D721Med (cell line): ENCODE measurements around the gene ARHGDIB.

Source experiments
- DNase-seq: peaks from one replicate; pipeline ENCODE4 v3.0.0; 2011; ENCODE audit warnings: low spot score; ENCODE audit not compliant: insufficient read length
- FAIRE-seq: peaks from 2 replicates; lab custom pipeline; 2011; peaks lifted over from hg19 to GRCh38; lab: Jason Lieb, UNC
- TF ChIP-seq, protein P1 (sequence below): IDR thresholded peaks from 2 replicates; pipeline ENCODE4 v1.5.1; 2012; ENCODE audit warnings: mild to moderate bottlenecking, control low read depth; ENCODE audit not compliant: insufficient read depth; ENCODE audit errors: missing control alignments

The ARHGDIB gene

DNA sequence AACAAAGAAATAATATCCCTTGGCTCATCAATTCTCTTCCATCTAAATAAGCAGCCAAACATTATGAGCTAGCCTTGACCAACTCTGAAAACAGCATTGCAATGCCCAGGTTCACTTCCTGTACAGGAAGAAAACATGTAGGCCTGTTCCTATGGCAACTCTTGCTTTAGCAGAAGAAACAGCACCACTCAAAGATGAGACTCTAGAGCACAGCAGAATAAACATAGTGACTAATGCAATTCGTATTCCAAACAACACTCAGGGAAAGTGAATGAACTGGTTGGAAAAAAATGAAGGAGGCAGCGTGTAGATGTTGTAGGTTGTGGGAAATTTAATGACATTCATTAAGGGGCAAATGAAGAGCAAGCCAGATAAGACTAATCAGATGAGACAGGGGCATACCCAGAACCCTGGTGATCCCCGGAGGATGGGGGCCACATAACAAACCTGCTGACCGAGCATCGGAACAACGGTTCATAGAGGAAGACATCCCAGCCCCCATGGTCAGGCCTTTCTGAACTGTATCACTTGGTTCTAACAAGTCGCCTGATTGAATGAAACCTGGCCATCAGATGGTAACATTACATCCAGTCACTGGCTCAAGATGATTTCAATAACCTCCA is 9.0 kb downstream of the ARHGDIB start:
- DNase-seq, result no peak
- TF ChIP-seq, protein P1, sequence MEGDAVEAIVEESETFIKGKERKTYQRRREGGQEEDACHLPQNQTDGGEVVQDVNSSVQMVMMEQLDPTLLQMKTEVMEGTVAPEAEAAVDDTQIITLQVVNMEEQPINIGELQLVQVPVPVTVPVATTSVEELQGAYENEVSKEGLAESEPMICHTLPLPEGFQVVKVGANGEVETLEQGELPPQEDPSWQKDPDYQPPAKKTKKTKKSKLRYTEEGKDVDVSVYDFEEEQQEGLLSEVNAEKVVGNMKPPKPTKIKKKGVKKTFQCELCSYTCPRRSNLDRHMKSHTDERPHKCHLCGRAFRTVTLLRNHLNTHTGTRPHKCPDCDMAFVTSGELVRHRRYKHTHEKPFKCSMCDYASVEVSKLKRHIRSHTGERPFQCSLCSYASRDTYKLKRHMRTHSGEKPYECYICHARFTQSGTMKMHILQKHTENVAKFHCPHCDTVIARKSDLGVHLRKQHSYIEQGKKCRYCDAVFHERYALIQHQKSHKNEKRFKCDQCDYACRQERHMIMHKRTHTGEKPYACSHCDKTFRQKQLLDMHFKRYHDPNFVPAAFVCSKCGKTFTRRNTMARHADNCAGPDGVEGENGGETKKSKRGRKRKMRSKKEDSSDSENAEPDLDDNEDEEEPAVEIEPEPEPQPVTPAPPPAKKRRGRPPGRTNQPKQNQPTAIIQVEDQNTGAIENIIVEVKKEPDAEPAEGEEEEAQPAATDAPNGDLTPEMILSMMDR, result no peak
- FAIRE-seq, result no peak

DNA sequence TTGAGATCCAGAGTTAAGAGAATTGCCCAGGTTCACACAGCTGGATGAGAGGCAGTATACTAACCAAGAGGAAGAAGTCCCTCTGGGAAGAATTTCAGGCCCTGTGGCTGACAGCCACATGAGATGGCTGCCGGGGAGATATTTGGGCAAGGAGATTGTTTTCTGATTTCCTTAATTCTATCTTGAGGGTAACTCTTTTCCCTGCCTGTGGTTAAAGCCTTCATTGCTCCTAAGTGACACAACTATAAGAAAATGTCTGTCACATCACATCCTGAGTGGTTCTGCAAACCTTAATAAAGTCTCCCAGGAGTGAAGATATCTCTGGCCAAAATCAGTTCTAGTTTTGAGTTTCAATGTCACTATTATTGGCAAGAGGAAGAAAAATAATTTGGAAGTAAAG is 9.6 kb downstream of the ARHGDIB start:
- no peak for FAIRE-seq
- DNase-seq, result no peak
- TF ChIP-seq, protein P1, result no peak

DNA sequence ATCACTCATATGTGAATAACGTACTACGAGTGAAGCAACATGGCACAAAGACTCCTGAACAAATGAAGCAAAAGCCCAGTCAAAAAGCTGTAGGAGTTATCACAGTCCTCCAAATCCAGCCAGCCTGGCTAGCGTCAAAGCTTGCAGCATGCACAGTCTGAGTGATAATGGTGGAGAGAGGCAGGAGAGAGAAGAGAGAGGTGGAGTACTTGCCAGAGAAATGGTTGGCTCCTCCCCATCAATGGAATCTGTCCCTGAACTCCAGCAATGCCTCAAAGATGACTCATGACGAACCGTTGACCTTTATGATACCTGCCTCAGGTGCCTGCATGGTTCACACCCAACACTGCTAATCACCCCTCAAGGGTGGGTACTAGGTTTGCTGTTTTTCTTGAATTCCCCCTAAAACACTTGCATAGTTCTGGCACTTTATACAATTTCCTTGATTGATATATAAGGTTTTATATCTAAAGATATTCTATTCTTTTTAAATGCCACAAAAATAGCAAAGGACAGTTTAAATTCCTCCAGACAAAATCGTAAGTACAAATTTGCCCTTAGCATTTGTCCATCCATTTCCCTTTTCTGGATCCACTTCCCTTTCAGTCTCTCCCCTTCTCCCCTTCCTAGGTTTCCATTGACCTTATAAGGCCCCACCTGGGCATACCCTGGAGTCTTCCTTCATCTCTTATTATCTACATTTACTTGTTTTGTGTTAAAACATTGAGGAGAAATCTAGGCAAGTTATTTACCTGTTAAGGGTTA is 10.2 kb downstream of the ARHGDIB start:
- TF ChIP-seq, protein P1, result no peak
- no peak for FAIRE-seq
- no peak for DNase-seq

DNA sequence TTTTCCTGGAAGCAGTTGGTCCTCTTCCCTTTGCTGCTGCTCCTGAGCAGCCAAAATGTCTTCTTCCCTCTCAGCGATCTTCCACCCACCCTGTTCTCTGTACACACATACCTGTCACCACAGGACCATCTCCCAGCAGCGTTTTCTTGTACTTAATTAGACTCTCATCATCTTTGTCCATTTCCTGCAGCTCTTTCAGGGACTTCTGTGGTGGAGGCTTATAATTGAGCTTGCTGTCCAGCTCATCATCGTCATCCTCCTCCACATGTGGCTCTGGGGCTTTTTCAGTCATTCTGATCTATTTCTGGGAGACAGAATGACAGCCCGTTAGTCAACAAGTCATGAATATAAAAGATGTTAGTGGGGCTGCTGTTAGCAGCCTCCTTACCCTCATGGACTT is 11.0 kb downstream of the ARHGDIB start:
- TF ChIP-seq, protein P1, result no peak
- DNase-seq, result no peak
- FAIRE-seq, result no peak

DNA sequence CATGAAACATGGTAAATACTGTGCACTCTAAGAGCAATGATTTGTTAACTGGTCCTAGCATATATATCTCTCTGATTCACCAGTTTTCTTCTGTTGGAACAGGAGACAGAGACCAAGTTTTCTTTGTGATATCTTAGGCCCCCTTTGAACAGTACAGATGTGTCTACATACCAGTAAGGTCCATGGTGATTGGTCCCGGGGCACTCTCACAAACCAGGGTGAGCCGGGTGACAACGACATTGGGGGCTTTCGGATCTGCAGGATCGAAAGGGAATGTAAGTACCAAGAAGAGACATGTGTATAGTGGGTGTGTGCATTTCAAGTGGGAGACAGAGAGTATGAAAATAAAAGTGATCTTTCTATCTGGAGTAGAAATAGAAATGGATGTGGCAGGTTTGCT is 11.8 kb downstream of the ARHGDIB start:
- no peak for FAIRE-seq
- TF ChIP-seq, protein P1, result no peak

DNA sequence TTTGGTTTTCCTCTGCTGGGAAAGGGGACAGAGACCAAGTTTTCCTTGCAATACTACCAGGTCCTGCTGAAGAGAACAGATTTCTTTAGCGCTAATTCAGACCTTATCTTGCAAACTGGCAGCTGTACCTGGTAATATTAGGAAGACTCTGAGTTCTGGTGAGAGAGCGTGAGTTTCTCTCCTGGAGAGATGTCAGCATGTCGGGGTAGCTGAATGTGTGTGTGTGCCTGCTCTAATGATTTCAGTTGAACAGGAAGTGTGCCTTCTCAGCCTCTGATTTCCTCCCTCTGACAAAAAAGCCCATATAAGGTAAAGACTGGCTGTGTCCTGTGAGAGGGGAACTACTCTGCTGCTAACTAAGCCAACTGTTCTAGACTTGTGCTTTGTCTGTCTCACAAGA is 12.7 kb downstream of the ARHGDIB start:
- FAIRE-seq (no peak), DNase-seq (no peak)
- TF ChIP-seq, protein P1, result no peak

More for the DNA sequence above, 11.8 kb downstream of the ARHGDIB start:
- DNase-seq, result no peak

DNA sequence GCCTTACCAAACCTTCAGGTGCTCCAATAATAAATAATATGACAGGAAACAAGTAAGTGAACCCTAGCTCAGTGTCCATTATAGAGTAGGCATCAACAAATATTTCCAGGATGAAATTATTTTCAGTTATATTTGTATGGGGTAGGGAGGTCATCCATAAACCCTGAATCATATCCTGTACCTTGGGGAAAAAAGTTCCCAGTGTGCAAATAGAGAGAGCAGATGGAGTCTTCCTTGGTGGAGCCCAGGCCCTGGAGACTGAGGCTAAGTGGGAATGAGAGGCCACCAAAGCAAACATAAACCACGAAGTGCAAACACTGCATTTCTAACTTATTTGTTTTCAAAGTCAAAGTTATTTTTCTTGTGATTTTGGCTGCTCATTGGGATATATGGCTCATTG is 14.5 kb downstream of the ARHGDIB start:
- TF ChIP-seq, protein P1, result no peak
- FAIRE-seq (no peak), DNase-seq (no peak)
